ENCODE results near the gene UBA3.

Gene UBA3

DNA sequence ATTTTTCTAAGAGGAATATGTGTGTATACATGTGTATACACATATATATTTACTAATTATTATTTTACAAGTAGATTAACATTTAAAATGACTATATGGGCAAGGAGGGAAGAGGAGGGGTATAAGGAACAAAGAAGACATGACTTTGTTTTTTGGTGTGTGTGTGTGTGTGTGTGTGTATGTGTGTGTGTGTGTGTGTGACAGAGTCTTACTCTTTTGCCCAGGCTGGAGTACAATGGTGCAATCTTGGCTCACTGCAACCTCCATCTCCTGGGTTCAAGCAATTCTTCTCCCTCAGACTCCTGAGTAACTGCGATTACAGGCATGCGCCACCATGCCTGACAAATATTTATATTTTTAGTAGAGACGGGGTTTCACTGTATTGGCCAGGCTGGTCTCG lies 64.1 kb downstream of the UBA3 start:
- no peak overlapping the region for H3K27ac ChIP-seq
- H3K4me3 ChIP-seq: no peak overlapping the region
- no peaks in the 10 kb centered on the region for H4K20me1 ChIP-seq
- no peaks in the 10 kb centered on the region for H3K27me3 ChIP-seq
- H3K4me2 ChIP-seq: no peak overlapping the region
- no peak overlapping the region for H3K9ac ChIP-seq
- no peak for TF ChIP-seq Cebpa-rat (IDR thresholded peaks at IDR 0.05)
- H3K36me3 ChIP-seq: peaks cover 11 to 44% (median 26%) of the 10 kb centered on the region in 11 experiments; a peak in 21 of 22 replicates
- peaks cover 21 to 27% (median 24%) of the 10 kb centered on the region in 10 experiments for H3K4me1 ChIP-seq
- H3K9me3 ChIP-seq (replicated peaks in 1 of 11): no peaks in the 10 kb centered on the region

DNA sequence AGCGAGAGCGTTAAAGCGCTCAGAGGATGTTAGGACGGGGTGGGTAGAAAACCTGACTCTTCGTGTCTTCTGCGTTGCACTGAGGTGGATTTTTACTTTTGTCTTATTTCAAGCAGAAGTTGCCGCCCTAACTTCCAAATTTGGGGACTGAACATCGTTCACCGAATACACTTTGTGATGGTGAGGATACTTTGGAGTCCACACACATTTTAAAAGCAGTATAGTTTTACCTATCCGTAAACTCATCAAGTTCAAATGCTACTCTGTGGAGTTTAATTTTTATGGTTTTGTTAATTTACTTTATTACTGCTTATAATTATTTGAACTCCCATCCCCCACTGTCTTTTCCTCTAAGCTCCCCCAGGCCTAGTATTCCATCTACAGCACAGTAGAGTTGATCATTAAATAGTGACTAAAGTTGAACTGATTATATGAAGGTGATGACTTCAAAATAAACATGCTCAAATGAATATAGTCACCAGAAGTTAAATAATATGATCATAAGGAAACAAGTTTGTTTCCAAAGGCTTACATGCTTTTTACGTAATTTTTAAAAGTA lies 66.1 kb downstream of the UBA3 start:
- Histone ChIP-seq H3K9ac (peak overlapping the region; percentile 86 to 95 (median 93)), H4K20me1 (no peaks in the 10 kb centered on the region), H3K4me1 (peaks cover 21 to 27% (median 24%) of the 10 kb centered on the region in 10 experiments), H3K27me3 (no peaks in the 10 kb centered on the region), H3K4me2 (peak overlapping the region; percentile 68 to 93 (median 85)), H3K36me3 (peaks cover 11 to 55% (median 35%) of the 10 kb centered on the region in 11 experiments; a peak in 21 of 22 replicates), H3K9me3 (replicated peaks in 1 of 11) (no peaks in the 10 kb centered on the region), H3K27ac (peak overlapping the region; percentile 84 to 95 (median 90); a peak in 21 of 22 replicates), H3K4me3 (peak overlapping the region; percentile 73 to 94 (median 84))
- no peak for TF ChIP-seq Cebpa-rat (IDR thresholded peaks at IDR 0.05)

DNA sequence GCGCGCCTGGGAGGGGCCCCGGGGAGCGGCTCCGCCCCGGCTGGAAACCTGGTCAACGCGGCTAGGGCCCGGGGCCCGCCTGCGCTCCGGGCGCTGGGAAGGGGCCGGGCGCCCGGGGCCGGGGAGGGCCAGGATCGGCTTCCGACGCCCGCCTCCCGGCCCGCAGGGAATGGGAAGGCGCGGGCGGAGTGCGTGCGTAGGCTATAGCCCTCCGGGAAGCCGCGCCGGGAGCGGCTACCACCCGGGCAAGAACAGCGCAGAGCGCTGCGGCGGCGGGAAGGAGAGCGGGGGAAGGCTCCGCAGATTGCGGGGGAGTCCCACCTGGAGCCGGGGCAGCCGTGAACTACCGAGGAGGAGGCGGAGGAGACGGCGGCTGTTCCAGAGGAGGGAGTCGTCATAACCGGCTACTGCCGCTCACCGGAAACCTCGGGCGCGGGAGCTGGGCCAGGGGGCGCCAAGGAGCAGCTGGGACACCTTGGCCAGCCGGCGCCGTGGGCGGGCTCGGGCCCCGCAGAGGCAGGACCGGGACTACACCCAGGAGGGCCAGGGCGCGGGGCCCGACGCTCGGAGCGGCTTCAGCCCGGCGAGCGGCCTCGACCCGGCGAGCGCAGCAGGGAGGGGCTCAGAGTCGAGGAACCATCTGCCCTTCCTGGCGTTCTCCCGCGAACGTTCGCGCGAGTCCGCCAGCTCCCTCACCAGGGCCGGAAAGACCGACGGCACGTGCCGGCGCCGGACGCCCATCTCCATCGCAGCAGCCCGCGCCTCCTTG lies 66.7 kb downstream of the UBA3 start, which contains the start of gene EOGT:
EOGT (minus strand) TSS at position 432 of the 769 bp plus-strand sequence. CDS start 3,838 bp downstream, outside the sequence.
- peak within 1 kb of the TSS; percentile 86 to 95 (median 93) for H3K9ac ChIP-seq
- H4K20me1 ChIP-seq: no peaks in the 10 kb centered on the region
- peak within 1 kb of the TSS; percentile 68 to 93 (median 85) for H3K4me2 ChIP-seq
- H3K9me3 ChIP-seq (replicated peaks in 1 of 11): no peaks in the 10 kb centered on the region
- no peak for TF ChIP-seq Cebpa-rat (IDR thresholded peaks at IDR 0.05)
- H3K27me3 ChIP-seq: no peaks in the 10 kb centered on the region
- peaks cover 21 to 27% (median 24%) of the 10 kb centered on the region in 10 experiments for H3K4me1 ChIP-seq
- peak within 1 kb of the TSS; percentile 73 to 94 (median 84) for H3K4me3 ChIP-seq
- peak within 1 kb of the TSS; percentile 84 to 95 (median 90) for H3K27ac ChIP-seq
- H3K36me3 ChIP-seq: peaks cover 14 to 55% (median 36%) of the 10 kb centered on the region in 11 experiments; a peak in 21 of 22 replicates

DNA sequence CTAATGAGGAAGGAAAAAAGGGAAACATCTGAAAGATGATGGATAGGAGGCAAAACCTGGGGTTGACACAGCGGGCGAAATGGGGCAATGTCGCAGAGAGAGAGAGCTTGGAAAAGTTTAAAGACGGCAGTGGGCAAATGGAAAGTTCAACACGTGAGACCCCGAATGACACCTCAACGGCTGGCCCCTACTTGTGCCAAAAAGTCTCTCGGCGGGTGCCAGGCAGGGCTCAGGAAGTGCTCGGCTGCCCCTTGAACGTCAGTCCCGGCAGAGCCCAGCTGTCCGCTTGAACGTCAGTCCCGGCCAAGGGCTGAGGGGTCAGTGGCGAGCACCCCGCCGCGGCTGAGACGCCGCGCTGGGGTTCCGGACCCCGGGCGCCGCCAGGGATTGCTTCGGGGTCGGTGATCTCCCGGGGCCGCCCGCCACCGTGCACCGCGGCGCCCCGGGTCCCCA lies 67.3 kb downstream of the UBA3 start:
- Histone ChIP-seq H3K4me3 (peak overlapping the region; percentile 73 to 94 (median 84)), H3K36me3 (peaks cover 16 to 55% (median 39%) of the 10 kb centered on the region in 11 experiments), H3K4me1 (peaks cover 21 to 27% (median 24%) of the 10 kb centered on the region in 10 experiments), H3K9ac (peak overlapping the region; percentile 86 to 95 (median 93)), H3K27me3 (no peaks in the 10 kb centered on the region), H3K9me3 (replicated peaks in 1 of 11) (no peaks in the 10 kb centered on the region), H3K4me2 (peak overlapping the region; percentile 68 to 93 (median 85)), H4K20me1 (no peaks in the 10 kb centered on the region), H3K27ac (peak overlapping the region; percentile 84 to 95 (median 90))
- TF ChIP-seq Cebpa-rat (IDR thresholded peaks at IDR 0.05): no peak

DNA sequence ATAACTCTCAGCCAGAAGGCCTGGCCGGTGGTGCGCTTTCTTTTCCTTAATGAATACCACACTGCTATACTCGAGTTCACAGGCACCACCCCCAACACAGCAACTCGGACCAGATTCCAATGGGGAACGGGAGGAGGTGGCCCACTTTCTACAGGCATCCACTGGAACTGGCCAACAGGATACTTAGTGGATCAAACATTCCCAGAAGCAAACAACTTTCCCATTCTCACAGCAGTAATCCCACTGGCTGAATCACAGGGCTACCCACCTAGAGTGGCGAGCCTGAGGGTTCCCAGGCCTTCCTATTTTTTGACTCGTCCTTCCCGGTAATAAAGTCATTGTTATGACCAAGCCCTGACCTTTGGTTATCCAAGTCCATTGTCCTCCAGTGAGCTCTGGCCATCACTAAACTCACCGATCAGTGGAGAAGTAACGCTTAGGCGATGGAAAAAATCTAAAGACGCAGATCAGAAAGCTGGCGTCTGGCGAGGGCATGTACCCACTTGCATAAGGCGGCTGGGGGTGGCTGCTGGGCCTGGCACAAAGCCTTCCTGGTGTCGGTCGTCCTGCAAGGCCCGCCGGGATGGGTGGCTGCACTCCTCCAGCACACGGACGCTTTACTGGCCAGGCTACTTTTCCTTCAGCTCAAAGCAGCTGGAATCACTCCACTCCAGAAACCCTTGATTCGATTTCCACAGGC lies 67.9 kb downstream of the UBA3 start:
- peak overlapping the region in 5 of 11 experiments; percentile 85 to 95 (median 93); a peak in 10 of 22 replicates for H3K27ac ChIP-seq
- peak overlapping the region; percentile 68 to 93 (median 85) for H3K4me2 ChIP-seq
- H3K4me3 ChIP-seq: peak overlapping the region; percentile 73 to 94 (median 84); a peak in 19 of 20 replicates
- H4K20me1 ChIP-seq: no peaks in the 10 kb centered on the region
- no peaks in the 10 kb centered on the region for H3K27me3 ChIP-seq
- no peak for TF ChIP-seq Cebpa-rat (IDR thresholded peaks at IDR 0.05)
- peaks cover 19 to 55% (median 39%) of the 10 kb centered on the region in 11 experiments for H3K36me3 ChIP-seq
- peak overlapping the region in 10 of 11 experiments; percentile 89 to 95 (median 93); a peak in 18 of 22 replicates for H3K9ac ChIP-seq
- H3K9me3 ChIP-seq (replicated peaks in 1 of 11): no peaks in the 10 kb centered on the region
- peaks cover 21 to 27% (median 24%) of the 10 kb centered on the region in 10 experiments for H3K4me1 ChIP-seq

DNA sequence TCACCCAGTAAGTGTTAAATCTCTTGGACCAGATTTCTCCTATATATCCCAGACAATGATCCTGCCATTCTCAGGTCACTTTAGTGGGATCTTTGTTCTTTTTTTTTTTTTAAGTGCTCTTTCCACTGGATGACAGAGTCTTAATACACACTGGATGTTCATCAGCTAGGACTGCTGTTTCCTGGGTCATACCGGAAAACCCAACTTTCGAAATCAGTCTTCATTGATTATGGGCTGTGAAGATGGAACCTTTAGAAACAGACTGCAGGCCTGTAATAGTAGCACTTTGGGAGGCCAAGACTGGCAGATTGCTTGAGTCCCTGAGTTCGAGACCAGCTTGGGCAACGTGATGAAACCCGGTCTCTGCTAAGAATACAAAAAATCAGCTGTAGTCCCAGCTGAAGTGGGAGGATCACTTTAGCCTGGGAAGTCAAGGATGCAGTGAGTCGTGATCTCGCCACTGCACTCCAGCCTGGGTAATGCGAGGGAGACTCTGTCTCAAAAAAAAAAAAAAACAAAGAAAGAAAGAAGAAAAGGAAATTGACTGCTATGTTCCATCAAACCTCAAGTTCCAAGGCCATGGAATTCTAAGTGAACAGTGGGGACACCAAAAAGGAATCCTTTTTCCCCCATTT lies 69.0 kb downstream of the UBA3 start:
- Histone ChIP-seq H3K27ac (no peak overlapping the region), H3K9ac (no peak overlapping the region), H4K20me1 (no peaks in the 10 kb centered on the region), H3K9me3 (replicated peaks in 1 of 11) (no peaks in the 10 kb centered on the region), H3K36me3 (peaks cover 29 to 55% (median 39%) of the 10 kb centered on the region in 11 experiments), H3K4me2 (peak overlapping the region in 1 of 11 experiments; percentile 4; a peak in 1 of 22 replicates), H3K4me3 (no peak overlapping the region), H3K4me1 (peaks cover 21 to 27% (median 24%) of the 10 kb centered on the region in 10 experiments), H3K27me3 (no peaks in the 10 kb centered on the region)
- no peak for TF ChIP-seq Cebpa-rat (IDR thresholded peaks at IDR 0.05)

DNA sequence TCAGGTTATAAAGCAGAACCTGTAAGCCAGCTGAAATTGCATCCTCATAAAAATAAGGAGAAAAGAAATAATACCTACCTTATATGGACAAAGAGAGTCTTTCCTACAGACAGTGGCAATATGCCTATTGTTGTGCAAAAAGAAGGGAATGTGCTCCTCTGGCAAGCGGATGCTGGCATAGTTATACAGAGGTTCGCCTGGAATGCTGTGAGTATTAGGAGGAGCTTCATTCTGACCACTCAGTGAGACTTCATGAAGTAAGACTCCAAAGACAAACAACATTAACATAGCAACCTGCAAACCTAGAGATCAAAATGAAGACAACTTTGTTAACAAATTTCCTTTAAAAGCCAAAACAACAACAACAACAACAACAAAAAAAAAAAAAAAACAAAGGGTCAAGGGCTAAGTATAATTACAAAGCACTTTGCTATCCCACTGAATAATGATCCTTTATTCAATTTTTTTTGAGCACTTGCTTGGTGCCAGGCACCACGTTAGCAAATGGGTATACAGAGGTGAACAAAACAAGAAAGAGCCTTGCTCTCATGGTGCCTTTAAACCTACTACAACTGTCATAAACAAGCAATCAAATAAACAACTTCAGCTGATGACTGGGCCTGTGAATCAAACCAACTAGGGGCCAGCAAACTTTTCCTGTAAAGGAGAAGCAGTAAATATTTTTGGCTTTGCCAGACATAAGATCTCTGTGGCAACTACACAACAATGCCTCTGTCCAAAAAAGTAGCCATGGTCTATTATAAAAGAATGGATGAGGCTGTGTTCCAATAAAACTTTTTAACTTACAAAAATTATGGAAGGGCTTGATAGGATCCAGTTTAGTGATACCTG lies 70.4 kb downstream of the UBA3 start:
- Histone ChIP-seq H3K27me3 (no peaks in the 10 kb centered on the region), H3K4me2 (no peak overlapping the region), H3K9ac (no peak overlapping the region), H3K4me1 (peaks cover 16 to 22% (median 18%) of the 10 kb centered on the region in 10 experiments), H3K27ac (no peak overlapping the region), H4K20me1 (no peaks in the 10 kb centered on the region), H3K36me3 (peaks cover 42 to 68% (median 53%) of the 10 kb centered on the region in 11 experiments), H3K4me3 (no peak overlapping the region), H3K9me3 (replicated peaks in 1 of 11) (no peaks in the 10 kb centered on the region)
- TF ChIP-seq Cebpa-rat (IDR thresholded peaks at IDR 0.05): no peak

DNA sequence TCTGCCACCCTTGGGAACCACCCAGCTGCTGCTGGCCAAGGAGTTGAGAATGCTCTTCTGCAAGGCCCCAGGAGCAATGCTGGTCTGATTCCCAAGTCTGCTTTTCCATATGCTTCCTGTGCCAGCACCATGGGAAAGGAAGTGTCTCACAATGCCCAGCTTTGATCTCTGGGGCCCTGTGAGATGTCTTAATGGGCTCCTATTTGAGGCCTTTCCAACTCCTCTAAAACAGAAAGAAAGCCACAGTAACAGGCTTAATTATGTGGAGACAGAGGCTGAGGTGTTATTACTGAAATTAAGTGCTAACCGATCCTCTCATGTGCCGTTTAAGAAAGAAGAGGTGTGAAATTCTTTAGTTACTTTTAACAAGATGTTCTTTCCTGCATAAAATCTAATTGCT lies 71.2 kb downstream of the UBA3 start:
- Histone ChIP-seq H3K36me3 (peaks cover 50 to 76% (median 61%) of the 10 kb centered on the region in 11 experiments), H4K20me1 (no peaks in the 10 kb centered on the region), H3K9me3 (replicated peaks in 1 of 11) (no peaks in the 10 kb centered on the region), H3K27ac (no peak overlapping the region), H3K9ac (no peak overlapping the region), H3K4me2 (no peak overlapping the region), H3K27me3 (no peaks in the 10 kb centered on the region), H3K4me3 (no peak overlapping the region), H3K4me1 (peaks cover 8 to 14% (median 10%) of the 10 kb centered on the region in 10 experiments)
- no peak for TF ChIP-seq Cebpa-rat (IDR thresholded peaks at IDR 0.05)
